Hematopoietic multipotent progenitor cell treated with erythropoietin and hydrocortisone succinate and interleukin-3 and kit ligand, for 17 days (in vitro differentiated cells): ENCODE measurements around the gene TUBD1.

Source experiments
- DNase-seq: peaks from one replicate; pipeline ENCODE4 v3.0.0-alpha.2; 2015; ENCODE audit warnings: low spot score

TUBD1 gene

DNA sequence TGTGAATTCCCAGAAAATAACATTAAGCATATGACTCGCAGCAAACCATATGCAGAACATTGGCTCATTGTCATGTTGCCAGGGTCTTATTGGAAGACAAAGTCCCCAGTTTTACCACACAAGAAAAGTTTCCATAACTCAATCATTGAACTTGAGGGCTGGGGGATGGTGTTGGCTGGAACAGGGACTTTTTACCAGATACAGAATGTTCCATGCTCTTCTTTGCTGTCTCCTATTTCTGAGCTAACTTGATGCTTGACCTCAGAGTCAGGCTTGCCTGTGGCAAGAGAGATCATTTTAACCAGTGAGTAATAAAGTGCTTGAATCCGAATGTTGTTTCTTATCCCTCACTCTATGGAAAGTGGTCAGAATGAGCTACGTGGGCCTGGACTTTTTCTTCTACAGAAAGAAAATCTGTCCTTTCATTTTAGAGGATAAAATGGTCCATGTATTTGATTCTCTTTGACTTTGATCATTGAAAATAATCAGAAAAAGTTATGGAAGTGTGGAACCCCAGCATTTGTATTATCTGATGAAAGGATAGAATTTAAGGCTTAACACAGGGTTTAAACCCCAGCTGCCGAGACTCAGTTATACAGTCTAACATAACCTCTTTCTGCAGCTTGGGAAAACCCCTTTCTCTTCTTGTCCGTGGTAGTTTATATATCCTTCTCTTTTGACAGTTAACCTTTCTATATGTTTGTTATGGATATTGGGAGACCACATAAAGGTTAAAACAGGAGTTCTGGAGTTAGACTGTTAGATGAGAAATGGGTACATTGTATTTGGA lies 67.0 kb downstream of the TUBD1 start:
- DNase-seq = no peak

DNA sequence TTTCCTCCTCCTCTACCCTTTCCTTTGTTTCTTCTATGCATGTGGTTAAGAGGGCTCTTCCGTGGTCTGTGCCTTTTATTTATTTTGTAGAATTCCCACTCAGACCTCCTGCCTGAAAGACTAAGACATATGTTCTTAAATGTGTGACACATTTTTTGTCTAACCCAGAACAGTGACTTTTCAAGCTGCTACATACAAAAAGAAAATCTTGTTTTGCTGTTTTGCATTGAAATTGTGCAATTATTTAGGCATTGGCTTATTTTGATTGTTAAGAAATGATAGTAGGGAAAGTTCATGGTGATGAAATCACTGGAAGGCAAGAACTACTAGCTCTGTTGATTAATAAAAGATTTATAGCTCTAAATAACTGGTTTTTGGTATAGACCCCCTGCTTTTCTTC lies 76.8 kb downstream of the TUBD1 start:
- no peak for DNase-seq

DNA sequence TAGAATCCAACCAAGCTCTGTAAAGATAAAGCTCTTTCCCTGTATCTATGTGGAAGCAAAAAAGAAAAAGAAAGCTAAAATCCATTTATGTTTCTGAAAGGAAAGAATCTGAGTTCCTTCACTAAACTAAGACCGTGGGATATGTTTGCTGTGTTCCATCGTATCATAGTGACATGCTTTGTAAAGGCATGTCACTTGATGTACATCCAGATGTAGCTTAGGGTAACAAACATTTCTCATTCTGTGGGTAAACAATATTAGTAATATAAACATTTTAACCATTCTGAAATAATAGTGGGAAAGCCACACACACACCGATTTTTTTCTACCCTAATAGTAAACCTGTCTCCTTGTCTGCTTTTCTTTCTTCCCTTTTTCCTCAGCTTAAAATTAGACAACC lies 78.1 kb downstream of the TUBD1 start:
- DNase-seq = no peak

DNA sequence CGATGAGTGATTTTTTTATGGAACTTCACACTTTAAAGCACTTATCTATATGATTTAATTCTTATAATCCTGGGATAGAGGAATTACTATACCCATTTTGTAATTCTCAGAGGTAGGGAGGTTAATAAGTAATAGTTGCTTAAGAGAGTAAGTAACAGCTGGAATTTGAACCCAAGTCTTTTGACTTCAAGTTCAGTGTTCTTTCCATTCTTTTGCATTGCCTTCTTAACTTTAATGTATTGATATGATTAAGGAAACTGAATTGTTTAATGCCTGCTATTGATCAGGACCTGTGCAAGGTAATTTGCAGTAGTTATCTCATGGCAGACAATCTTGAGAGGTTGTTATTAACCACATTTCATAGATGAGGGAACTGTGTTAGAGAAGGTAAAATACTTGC lies 78.5 kb downstream of the TUBD1 start:
- no peak for DNase-seq

DNA sequence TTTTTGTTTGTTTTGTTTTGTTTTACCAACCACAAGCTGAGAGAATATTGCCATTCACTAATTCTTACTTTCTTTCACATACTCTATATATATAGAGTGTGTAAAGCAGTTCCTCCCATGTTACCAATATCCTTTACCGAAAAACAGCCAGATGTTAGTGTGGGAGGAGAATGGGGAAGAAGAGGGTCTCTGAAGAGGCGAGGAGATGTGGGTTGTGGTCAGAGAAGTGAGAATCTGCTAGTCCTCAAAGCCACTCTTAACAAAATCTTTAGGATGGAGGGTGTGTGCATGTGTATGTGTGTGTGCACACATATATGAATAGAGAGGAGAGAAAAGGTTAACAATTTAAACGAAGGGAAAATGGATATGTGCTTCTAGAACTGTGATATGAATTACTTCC lies 80.6 kb downstream of the TUBD1 start:
- DNase-seq = no peak

DNA sequence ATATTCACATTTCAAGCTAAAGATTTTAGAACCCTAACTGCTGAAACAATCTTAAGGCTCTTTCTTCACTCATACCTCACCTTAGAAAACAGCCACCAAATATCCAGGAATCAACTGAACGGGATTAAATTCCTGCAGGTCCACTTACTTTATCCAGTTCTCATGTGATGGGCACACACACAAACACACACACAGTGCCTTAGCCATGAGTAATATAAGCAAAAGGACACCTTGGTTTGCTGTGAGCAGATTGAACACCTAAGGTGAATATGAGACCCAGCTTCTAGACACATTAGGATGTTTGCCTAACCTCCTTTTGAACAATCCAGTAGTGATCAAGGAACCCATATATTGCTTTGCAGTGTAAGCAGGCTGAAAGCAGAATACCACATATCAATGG lies 81.5 kb downstream of the TUBD1 start:
- no peak for DNase-seq

DNA sequence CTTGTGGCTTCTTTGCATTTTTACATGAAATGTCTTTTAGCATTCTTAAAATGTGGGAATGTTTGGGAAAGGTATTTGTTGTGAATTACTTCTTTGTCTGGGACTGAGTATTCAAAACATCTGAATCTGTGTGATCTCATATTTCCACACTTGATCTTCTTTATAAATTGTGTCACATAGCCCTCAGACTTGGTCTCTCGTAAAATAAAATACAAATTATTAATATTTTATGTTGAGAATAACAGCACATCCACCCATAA lies 81.9 kb downstream of the TUBD1 start:
- no peak for DNase-seq
